HG03064 (cell line): Measurements from ENCODE around the gene TRHDE.
"Not testable (repeated sequence)": the region's sequence is repeated elsewhere in the genome, so short reads cannot be mapped to it uniquely, and the experiment has no call there.

ENCODE experiments used
- ATAC-seq: cut with Tn5 transposase; IDR thresholded peaks from one replicate; pipeline ENCODE4 v1.9.1; 2021; ENCODE audit warnings: low read depth; ENCODE audit not compliant: unreplicated experiment

The TRHDE gene

GRCh38 chr12:72498354-72498753 is 226.2 kb downstream of the TRHDE start:
- no peak for ATAC-seq

DNA sequence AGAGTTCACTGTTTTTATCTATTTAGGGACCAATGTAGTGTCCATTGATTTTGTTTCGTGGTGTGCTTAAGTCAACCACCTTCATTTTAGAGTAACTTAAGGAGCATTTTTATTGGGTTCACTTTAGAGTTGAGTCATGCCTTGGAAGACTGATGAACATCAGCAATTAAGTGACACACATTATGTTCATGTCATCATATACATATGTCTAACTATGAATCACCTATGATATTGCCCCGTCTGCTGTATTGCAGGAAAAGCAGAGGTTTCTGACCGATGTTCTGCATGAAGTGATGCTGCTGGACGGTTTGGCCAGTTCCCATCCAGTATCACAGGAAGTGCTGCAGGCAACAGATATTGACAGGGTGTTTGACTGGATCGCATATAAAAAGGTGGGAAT is 227.1 kb downstream of the TRHDE start:
- no peak for ATAC-seq

DNA sequence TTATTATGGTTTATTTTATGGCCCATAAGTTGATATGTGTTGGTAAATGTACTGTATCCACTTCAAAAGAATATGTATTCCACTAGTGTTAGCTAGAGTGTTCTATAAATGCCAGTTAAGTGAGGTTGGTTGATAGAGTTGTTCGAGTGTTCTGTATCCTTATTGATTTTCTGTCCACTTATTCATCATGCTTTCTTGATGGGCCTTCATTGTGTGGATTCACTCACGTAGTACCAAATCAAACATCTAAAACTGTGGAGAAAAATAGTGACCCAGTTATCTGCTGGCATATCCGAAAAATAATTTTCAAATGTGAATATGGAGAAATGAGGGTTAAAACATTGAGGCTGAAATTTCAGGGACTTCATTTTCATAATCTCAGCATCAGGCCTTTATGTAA is 230.4 kb downstream of the TRHDE start:
- ATAC-seq = no peak

DNA sequence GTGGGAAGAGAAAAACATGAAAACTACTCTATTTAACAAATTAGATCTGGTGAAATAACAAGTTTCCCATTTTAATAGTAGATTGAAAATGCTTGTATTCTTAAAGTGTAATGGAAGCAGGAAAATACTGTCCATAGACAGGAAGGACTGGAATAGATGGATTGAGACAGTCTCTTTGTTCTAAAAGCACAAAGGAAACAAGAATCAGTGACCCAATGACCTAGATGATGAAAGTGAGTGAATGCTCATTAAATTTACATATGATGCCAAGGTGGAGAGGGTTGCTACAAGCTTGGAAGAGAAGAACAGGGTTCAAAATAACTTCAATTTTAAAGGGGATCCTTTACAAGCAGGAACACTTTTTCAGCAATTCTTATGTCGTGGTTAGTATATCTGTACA is 233.1 kb downstream of the TRHDE start:
- ATAC-seq = no peak

GRCh38 chr12:72509891-72510290 is 237.7 kb downstream of the TRHDE start:
- ATAC-seq = no peak

- ATAC-seq = no peak
Measured at GRCh38 chr12:72510772-72511171, 238.6 kb downstream of the TRHDE start.

- ATAC-seq = no peak
Measured at GRCh38 chr12:72511498-72511897, 239.3 kb downstream of the TRHDE start.

DNA sequence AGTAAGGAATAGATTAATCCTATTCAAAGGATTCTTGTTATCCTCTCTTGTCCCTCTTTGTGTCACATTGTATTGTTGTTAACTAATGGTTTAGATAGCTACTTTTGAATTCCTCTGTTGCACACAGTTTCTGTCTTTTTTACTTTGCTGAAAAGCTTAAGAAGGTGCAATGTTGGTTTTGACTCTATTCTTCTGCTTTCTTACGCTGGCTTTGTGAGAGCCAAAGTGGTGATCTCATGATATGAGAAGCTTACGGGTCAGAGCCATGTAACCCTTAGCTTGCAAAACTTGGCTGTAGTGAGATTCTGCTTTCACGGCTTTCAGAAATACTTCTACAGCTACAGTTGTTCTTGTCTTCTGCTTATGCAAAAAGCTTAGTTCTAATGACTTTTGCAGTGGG is 239.7 kb downstream of the TRHDE start:
- ATAC-seq = no peak

DNA sequence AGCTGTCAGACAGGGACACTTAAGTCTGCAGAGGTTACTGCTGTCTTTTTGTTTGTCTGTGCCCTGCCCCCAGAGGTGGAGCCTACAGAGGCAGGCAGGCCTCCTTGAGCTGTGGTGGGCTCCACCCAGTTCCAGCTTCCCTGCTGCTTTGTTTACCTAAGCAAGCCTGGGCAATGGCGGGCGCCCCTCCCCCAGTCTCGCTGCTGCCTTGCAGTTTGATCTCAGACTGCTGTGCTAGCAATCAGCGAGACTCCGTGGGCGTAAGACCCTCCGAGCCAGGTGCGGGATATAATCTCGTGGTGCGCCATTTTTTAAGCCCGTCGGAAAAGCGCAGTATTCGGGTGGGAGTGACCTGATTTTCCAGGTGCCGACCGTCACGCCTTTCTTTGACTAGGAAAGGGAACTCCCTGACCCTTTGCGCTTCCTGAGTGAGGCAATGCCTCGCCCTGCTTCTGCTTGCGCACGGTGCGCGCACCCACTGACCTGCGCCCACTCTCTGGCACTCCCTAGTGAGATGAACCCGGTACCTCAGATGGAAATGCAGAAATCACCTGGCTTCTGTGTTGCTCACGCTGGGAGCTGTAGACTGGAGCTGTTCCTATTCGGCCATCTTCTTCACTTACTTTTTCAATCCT is 248.0 kb downstream of the TRHDE start:
- ATAC-seq = not testable (repeated sequence)

GRCh38 chr12:72521326-72521725 is 249.2 kb downstream of the TRHDE start:
- no peak for ATAC-seq

GRCh38 chr12:72522411-72522810 is 250.2 kb downstream of the TRHDE start:
- ATAC-seq = no peak

- no peak for ATAC-seq
Measured at GRCh38 chr12:72523754-72524153, 251.6 kb downstream of the TRHDE start.

DNA sequence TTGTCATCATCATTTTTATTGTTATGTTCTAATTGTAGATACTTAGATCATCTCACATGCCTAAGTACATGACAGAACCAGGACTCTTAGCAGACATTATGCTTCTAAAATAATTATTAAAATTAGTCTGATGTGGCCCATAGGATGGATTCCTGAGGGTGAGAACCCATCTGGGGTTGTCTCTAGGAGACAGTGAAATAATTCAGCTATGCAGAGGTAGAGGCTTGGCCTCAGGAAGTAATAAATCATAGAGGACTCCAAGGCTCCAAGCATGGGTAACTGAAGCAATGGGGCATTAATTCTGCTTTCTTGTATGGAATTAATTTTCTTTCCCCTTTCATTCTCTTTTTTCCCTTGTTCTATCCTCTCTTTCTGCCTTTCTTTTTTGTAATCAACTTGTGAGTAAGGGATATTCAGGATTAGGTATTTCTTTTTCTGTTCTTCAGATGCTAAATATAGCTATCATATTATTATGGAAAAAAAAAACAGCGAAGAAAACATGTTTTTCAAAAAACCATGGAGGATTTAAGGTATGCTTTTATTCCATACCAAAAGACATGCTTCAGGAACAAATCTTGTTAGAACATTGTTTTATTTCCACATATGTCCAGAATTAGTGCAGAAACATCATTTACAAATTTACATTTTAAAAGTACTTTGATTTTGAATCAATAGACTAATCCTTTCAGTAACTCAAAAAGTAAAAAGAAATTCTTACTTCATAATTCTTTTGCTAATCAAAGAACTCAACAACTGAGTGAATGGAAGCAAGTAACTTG is 263.2 kb downstream of the TRHDE start:
- no peak for ATAC-seq

DNA sequence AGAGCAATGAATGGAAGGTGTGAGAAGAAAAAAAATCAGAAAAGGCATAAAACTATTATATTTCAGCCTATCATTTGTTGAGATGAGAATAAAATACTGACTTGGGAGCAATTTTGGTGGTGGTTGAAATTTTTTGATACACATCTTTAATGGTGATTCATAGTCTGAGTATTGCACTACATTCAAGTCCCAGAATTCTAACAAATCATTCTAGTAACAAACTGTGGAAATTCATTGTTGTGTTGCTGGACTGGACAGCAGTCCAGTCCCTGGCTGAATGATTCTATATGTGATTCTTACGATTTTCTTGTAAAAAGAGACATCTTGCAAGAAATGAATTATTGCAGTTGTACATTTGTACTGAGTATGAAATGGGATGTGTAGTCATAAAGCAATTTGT is 268.6 kb downstream of the TRHDE start:
- ATAC-seq = no peak

- ATAC-seq = no peak
Measured at GRCh38 chr12:72543777-72544467, 271.8 kb downstream of the TRHDE start.

DNA sequence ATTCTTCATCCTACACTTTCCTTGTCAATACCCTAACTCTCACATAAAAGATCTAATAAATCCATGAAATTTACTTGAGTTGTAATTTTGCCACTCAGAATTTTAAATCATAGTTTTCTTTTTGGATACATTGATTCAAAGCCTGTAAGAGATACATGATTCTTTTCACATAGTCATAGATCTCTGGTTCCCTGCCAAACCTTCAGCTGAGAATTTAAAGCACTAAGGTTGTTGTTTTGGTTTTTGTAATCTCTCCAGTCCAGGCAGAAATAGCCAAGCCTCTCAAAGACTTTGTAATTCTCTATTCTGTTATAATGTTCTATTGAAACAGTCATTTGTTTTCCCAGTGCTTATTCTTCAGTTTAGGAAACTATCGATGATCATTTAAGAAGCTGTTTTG is 273.9 kb downstream of the TRHDE start:
- ATAC-seq = no peak

GRCh38 chr12:72547573-72547972 is 275.4 kb downstream of the TRHDE start:
- no peak for ATAC-seq

GRCh38 chr12:72549184-72549583 is 277.0 kb downstream of the TRHDE start:
- no peak for ATAC-seq

- no peak for ATAC-seq
Measured at GRCh38 chr12:72560003-72560769, 288.0 kb downstream of the TRHDE start.

- ATAC-seq = no peak
Measured at GRCh38 chr12:72570601-72571000, 298.4 kb downstream of the TRHDE start.

GRCh38 chr12:72574138-72574537 is 302.0 kb downstream of the TRHDE start:
- no peak for ATAC-seq
